HCT116 (cell line): ENCODE results near the gene TMEM135. TPM values are rescaled to one million over a fixed set of nuclear protein-coding genes. Genes with fewer than 3 reads are reported as not detected.

ENCODE experiments used
- ATAC-seq: fragments of 200-7000 bp; cut with Tn5 transposase; 2 replicates; pipeline ENCODE4 v1.9.1; 2020; ENCODE audit warnings: mild to moderate bottlenecking, moderate library complexity
- BruUV-seq: library from RNA; stranded (reverse); fragments of 400-500 nt; replicated peaks from 2 replicates; lab custom pipeline; 2021; lab: Mats Ljungman, UMichigan
- CTCF ChIA-PET: fragments of 300-600 bp; sonication (Branson Sonifier 250); formaldehyde crosslinking; loops from one replicate; lab custom pipeline; 2021; ENCODE audit warnings: antibody characterized with exemption; lab: Charles Lee
- POLR2A ChIA-PET: fragments of 300-600, 350-600 bp; sonication (Branson Sonifier 250); formaldehyde crosslinking; loops from one replicate; lab custom pipeline; 2021; ENCODE audit warnings: antibody characterized with exemption; lab: Charles Lee
- RAD21 ChIA-PET, 2 experiments: fragments of 300-600 bp; sonication (Branson Sonifier 250); formaldehyde crosslinking; loops; one replicate each; lab custom pipeline; 2023; ENCODE audit warnings: low total read pairs in 2 of 2; ENCODE audit not compliant: uncharacterized antibody in 2 of 2, unreplicated experiment in 2 of 2, low non-redundant PET in 1 of 2; lab: Charles Lee
- DNase-seq: peaks from one replicate; pipeline ENCODE4 v3.0.0-alpha.2; 2010; ENCODE audit warnings: low read depth, low spot score
- H2AFZ ChIP-seq: fragments of 200-600 bp; shearing (Covaris generic), sonication (generic); 2 replicates; pipeline ENCODE4 v1.6.1; 2017; ENCODE audit warnings: low read depth, mixed run types, mixed read lengths, antibody characterized with exemption, low read length; ENCODE audit not compliant: poor library complexity, severe bottlenecking
- H3K27ac ChIP-seq: 2 replicates; pipeline ENCODE4 v1.5.1; 2012; ENCODE audit warnings: low read depth, low read length
- H3K27me3 ChIP-seq: fragments of 200-600 bp; sonication (generic); 2 replicates; pipeline ENCODE4 v1.6.1; 2016; ENCODE audit warnings: mixed run types, low read length, mixed read lengths; ENCODE audit not compliant: insufficient read depth
- H3K36me3 ChIP-seq, 2 experiments: fragments of 200-500 bp in 1 of 2; fragments of 200-600 bp in 1 of 2; sonication (Bioruptor generic) in 1 of 2; sonication (generic) in 1 of 2; 2 replicates each; pipeline versions ENCODE4 v1.5.1 to v1.6.1; 2014 to 2016; ENCODE audit warnings: low read length in 2 of 2, inconsistent platforms in 1 of 2, mixed read lengths in 1 of 2, mixed run types in 1 of 2; ENCODE audit not compliant: insufficient read depth in 2 of 2, control insufficient read depth in 1 of 2
- H3K4me1 ChIP-seq, 2 experiments: fragments of 200-600 bp in 1 of 2; sonication (generic) in 1 of 2; 2 replicates each; pipeline versions ENCODE4 v1.5.1 to v1.6.1; 2012 to 2017; ENCODE audit warnings: low read length in 2 of 2, inconsistent platforms in 1 of 2, mild to moderate bottlenecking in 1 of 2, mixed read lengths in 1 of 2, mixed run types in 1 of 2, moderate library complexity in 1 of 2; ENCODE audit not compliant: insufficient read depth in 2 of 2, control insufficient read depth in 1 of 2
- H3K4me2 ChIP-seq: fragments of 200-600 bp; sonication (generic); 2 replicates; pipeline ENCODE4 v1.6.1; 2017; ENCODE audit warnings: mixed run types, low read length, mixed read lengths
- H3K4me3 ChIP-seq, 2 experiments: fragments of 200-600 bp in 1 of 2; sonication (generic) in 1 of 2; replicated peaks in 1 of 2; 2 replicates each; pipeline ENCODE4 v1.5.1; 2011 to 2016; ENCODE audit warnings: low read length in 2 of 2, control low read depth in 1 of 2, low read depth in 1 of 2, mild to moderate bottlenecking in 1 of 2, mixed read lengths in 1 of 2, mixed run types in 1 of 2
- H3K79me2 ChIP-seq: fragments of 200-600 bp; sonication (generic); 2 replicates; pipeline ENCODE4 v1.6.1; 2017; ENCODE audit warnings: mild to moderate bottlenecking, mixed run types, low read length, moderate library complexity, mixed read lengths; ENCODE audit not compliant: insufficient read depth
- H3K9ac ChIP-seq: fragments of 200-600 bp; sonication (generic); 2 replicates; pipeline ENCODE4 v1.6.1; 2016; ENCODE audit warnings: low read length, mixed read lengths
- H3K9me2 ChIP-seq: fragments of 200-600 bp; sonication (generic), shearing (Covaris generic); 2 replicates; pipeline ENCODE4 v1.6.1; 2017; ENCODE audit warnings: mixed run types, mild to moderate bottlenecking, moderate library complexity; ENCODE audit not compliant: insufficient read depth
- H3K9me3 ChIP-seq, 2 experiments: fragments of 200-500 bp in 1 of 2; fragments of 200-600 bp in 1 of 2; sonication (Bioruptor generic) in 1 of 2; sonication (generic) in 1 of 2; 2 replicates each; pipeline ENCODE4 v1.6.1; 2014 to 2017; ENCODE audit warnings: low read length in 2 of 2, mixed read lengths in 2 of 2, inconsistent platforms in 1 of 2, low read depth in 1 of 2, mild to moderate bottlenecking in 1 of 2, mixed run types in 1 of 2, moderate library complexity in 1 of 2; ENCODE audit not compliant: control insufficient read depth in 1 of 2, insufficient read depth in 1 of 2
- H4K20me1 ChIP-seq: fragments of 200-600 bp; sonication (generic), shearing (Covaris generic); 2 replicates; pipeline ENCODE4 v1.6.1; 2017; ENCODE audit warnings: mixed run types, mild to moderate bottlenecking, moderate library complexity; ENCODE audit not compliant: insufficient read depth
- CBX3 ChIP-seq: IDR thresholded peaks from 2 replicates; pipeline ENCODE4 v1.6.1; 2012; ENCODE audit warnings: low read depth
- ELF1 ChIP-seq: IDR thresholded peaks from 2 replicates; pipeline ENCODE4 v1.6.1; 2012; ENCODE audit warnings: low read depth, borderline replicate concordance
- EZH2phosphoT487 ChIP-seq: fragments of 200-600 bp; IDR thresholded peaks from 2 replicates; pipeline ENCODE4 v1.6.1; 2018; ENCODE audit warnings: antibody characterized with exemption, borderline replicate concordance
- FOSL1 ChIP-seq: IDR thresholded peaks from 2 replicates; pipeline ENCODE4 v1.6.1; 2012; ENCODE audit warnings: low read depth
- JUND ChIP-seq: IDR thresholded peaks from 2 replicates; pipeline ENCODE4 v1.6.1; 2012
- POLR2AphosphoS5 ChIP-seq: IDR thresholded peaks from 2 replicates; pipeline ENCODE4 v1.6.1; 2011; ENCODE audit warnings: mild to moderate bottlenecking, low read depth, low read length, moderate library complexity
- RAD21 ChIP-seq: IDR thresholded peaks from 2 replicates; pipeline ENCODE4 v1.6.1; 2012; ENCODE audit warnings: low read depth, mild to moderate bottlenecking
- SIN3A ChIP-seq: IDR thresholded peaks from 2 replicates; pipeline ENCODE4 v1.6.1; 2012; ENCODE audit warnings: low read depth
- SP1 ChIP-seq: IDR thresholded peaks from 2 replicates; pipeline ENCODE4 v1.6.1; 2012; ENCODE audit warnings: low read depth
- SRF ChIP-seq: IDR thresholded peaks from 2 replicates; pipeline ENCODE4 v1.6.1; 2012; ENCODE audit warnings: low read depth
- TCF7L2 ChIP-seq: IDR thresholded peaks from 2 replicates; pipeline ENCODE4 v1.7.0; 2011; ENCODE audit warnings: borderline replicate concordance, inconsistent platforms; ENCODE audit not compliant: insufficient read depth, insufficient read length; ENCODE audit errors: extremely low read depth
- YY1 ChIP-seq: IDR thresholded peaks from 2 replicates; pipeline ENCODE4 v1.6.1; 2011; ENCODE audit warnings: low read length, low read depth, moderate library complexity, mild to moderate bottlenecking; ENCODE audit not compliant: insufficient replicate concordance; ENCODE audit errors: extremely low read depth
- ZFX ChIP-seq: fragments of 450-650 bp; IDR thresholded peaks from 2 replicates; pipeline ENCODE4 v1.6.1; 2017
- intact Hi-C: fragments of 100-400 bp; cut with micrococcal nuclease; formaldehyde crosslinking; loops from 2 replicates; pipeline ENCODE4 v1.10.0; 2022
- total RNA-seq: library from RNA; stranded (reverse); gene quantifications from one replicate; pipeline ENCODE4 v1.2.1, GENCODE V29; 2021; ENCODE audit not compliant: unreplicated experiment
- TF ChIP-seq, protein P1 (sequence below): IDR thresholded peaks from 2 replicates; pipeline ENCODE4 v1.6.1; 2012
- TF ChIP-seq, protein P2 (sequence below): IDR thresholded peaks from 2 replicates; pipeline ENCODE4 v1.6.1; 2012
- TF ChIP-seq, protein P3 (sequence below): IDR thresholded peaks from 2 replicates; pipeline ENCODE4 v1.6.1; 2011; ENCODE audit warnings: mild to moderate bottlenecking, low read length, moderate library complexity; ENCODE audit not compliant: insufficient replicate concordance; ENCODE audit errors: extremely low read depth

TMEM135 gene
- total RNA-seq, 1 experiment from 2014 or later, result 50.6 TPM

DNA sequence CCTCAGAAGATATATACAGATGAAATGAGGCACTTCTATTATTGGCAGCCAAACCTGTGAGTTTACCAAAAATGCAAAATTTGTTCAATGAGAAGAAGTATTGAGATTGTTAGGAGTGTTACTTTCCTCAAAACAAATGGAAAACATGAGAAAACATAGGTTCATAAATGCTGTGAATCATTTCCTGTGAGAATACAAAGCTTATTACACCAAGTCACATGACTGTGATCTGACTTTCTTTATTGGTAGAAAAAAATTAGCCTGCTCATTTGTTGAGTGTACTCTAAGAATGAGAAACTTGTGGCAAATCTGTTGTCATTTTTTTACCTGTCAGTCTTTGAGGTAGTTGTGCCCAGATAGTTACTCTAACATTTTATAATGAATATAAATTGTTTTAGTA, 215.1 kb downstream of the TMEM135 start:
- ChIA-PET CTCF (no interaction called here), RAD21 (no interaction called here), POLR2A (no interaction called here)
- no TSS peak for BruUV-seq
- no peak for ATAC-seq
- DNase-seq, result no peak
- Histone ChIP-seq H4K20me1 (peaks cover 4% of the 10 kb centered on the region; the same call in 1 of the 2 replicates), H3K9me2 (no peaks in the 10 kb centered on the region), H3K36me3 (no peaks in the 10 kb centered on the region), H3K4me2 (no peak overlapping the region), H3K4me1 (no peaks in the 10 kb centered on the region), H3K27me3 (no peaks in the 10 kb centered on the region), H2AFZ (no peak overlapping the region), H3K9ac (no peak overlapping the region), H3K4me3 (no peak overlapping the region), H3K79me2 (no peaks in the 10 kb centered on the region), H3K27ac (no peak overlapping the region), H3K9me3 (no peaks in the 10 kb centered on the region)
- TF ChIP-seq FOSL1 (no peak), ELF1 (no peak), RAD21 (no peak), TCF7L2 (no peak), SRF (no peak), JUND (no peak), CBX3 (no peak), SP1 (no peak), ZFX (no peak), YY1 (no peak)
- TF ChIP-seq, protein P1, sequence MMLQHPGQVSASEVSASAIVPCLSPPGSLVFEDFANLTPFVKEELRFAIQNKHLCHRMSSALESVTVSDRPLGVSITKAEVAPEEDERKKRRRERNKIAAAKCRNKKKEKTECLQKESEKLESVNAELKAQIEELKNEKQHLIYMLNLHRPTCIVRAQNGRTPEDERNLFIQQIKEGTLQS, result no peak
- TF ChIP-seq, protein P2, sequence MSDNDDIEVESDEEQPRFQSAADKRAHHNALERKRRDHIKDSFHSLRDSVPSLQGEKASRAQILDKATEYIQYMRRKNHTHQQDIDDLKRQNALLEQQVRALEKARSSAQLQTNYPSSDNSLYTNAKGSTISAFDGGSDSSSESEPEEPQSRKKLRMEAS, result no peak
- intact Hi-C loops, result no loop called here

DNA sequence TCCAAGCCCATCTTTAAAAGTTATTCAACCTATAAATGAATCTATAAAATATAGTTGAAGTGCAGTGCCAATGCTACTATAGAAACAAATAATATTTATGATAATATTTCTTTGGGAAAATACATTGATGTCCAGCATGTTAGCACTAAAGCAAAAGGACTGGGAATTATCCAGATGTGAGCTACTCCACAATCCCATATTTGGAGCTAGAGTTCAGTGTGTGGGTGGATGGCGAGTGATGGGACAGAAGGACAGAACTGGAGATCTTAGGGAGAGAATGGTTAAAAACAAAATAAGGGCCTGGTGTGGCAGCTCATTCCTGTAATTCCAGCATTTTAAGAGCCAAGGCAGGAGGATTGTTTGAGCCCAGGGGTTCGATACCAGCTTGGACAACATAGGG, 216.8 kb downstream of the TMEM135 start:
- intact Hi-C loops, result no loop called here
- Histone ChIP-seq H4K20me1 (no peaks in the 10 kb centered on the region), H3K27me3 (no peaks in the 10 kb centered on the region), H3K4me2 (no peak overlapping the region), H3K79me2 (no peaks in the 10 kb centered on the region), H3K9me2 (no peaks in the 10 kb centered on the region), H3K27ac (no peak overlapping the region), H3K4me3 (no peak overlapping the region), H3K9me3 (no peaks in the 10 kb centered on the region), H2AFZ (no peak overlapping the region), H3K4me1 (no peaks in the 10 kb centered on the region), H3K36me3 (no peaks in the 10 kb centered on the region), H3K9ac (no peak overlapping the region)
- ChIA-PET RAD21 (no interaction called here), CTCF (no interaction called here), POLR2A (no interaction called here)
- no TSS peak for BruUV-seq
- ATAC-seq, result no peak
- TF ChIP-seq SIN3A (no peak), JUND (no peak), POLR2AphosphoS5 (no peak), ZFX (no peak), EZH2phosphoT487 (no peak)
- TF ChIP-seq, protein P3, sequence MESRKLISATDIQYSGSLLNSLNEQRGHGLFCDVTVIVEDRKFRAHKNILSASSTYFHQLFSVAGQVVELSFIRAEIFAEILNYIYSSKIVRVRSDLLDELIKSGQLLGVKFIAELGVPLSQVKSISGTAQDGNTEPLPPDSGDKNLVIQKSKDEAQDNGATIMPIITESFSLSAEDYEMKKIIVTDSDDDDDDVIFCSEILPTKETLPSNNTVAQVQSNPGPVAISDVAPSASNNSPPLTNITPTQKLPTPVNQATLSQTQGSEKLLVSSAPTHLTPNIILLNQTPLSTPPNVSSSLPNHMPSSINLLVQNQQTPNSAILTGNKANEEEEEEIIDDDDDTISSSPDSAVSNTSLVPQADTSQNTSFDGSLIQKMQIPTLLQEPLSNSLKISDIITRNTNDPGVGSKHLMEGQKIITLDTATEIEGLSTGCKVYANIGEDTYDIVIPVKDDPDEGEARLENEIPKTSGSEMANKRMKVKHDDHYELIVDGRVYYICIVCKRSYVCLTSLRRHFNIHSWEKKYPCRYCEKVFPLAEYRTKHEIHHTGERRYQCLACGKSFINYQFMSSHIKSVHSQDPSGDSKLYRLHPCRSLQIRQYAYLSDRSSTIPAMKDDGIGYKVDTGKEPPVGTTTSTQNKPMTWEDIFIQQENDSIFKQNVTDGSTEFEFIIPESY, result no peak
- no peak for DNase-seq
